Measurements from ENCODE around the gene ENGASE.

ENGASE gene

DNA sequence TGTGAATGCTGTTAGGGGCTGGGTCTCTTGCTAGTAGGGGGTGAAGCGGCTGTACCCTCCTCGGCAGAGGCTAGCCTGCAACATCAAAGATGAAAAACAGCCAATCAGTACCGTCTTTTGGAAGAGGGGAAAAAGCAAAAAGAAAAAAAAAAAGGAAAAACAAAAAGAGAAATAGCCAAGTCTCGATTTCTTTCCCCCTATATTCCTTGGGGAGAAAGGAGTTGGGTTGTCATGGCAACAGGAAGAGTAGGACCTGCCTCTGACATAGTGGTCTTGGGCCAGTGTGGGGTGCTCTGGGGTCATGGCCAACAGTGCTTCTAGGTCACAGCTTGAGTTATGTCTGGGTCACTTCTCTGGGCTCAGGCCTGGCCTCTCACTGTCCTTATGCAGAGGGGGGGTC is 17.9 kb downstream of the ENGASE start:
- no peak for DNase-seq (ENCODE audit: low spot score)

DNA sequence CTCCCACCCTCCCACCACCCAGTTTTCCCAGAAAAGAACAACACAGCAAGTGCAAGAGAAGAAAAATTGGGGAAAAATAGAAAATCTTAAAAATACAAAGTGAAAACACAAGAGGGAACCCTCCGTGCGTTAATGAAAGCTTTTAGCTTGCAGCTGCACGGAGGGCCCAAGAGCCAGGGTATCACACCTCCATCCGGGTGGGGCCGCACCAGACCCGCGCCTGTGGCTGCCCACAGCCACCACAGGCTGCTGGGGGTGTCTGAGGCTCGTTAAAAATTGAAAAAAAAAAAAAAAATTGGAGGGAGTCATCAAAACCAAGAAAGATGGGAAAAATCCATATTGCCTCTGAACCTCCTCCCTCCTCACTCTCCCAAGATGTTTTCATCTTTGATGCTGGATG is 18.6 kb downstream of the ENGASE start:
- DNase-seq (ENCODE audit: low spot score) = no peak

DNA sequence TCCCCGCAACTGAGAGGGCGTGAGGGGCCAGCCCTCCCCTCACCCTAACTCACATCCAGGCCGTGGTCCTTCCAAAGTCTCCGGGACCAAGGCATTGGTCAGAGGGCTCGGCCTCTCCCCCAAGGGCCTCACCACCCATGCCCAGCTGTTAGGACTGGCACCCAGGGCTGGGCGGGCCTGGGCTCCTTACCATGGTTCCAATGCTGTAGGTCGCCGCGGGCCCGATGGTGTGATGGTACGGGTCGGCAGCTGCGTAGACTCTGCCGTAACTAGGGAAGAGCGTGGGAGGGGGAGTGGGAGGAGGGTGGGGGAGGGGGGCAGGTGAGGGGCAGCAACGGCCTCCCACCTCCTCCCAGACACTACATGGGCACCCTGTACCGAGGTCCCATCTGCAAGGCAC is 19.6 kb downstream of the ENGASE start:
- DNase-seq (ENCODE audit: low spot score) = no peak

DNA sequence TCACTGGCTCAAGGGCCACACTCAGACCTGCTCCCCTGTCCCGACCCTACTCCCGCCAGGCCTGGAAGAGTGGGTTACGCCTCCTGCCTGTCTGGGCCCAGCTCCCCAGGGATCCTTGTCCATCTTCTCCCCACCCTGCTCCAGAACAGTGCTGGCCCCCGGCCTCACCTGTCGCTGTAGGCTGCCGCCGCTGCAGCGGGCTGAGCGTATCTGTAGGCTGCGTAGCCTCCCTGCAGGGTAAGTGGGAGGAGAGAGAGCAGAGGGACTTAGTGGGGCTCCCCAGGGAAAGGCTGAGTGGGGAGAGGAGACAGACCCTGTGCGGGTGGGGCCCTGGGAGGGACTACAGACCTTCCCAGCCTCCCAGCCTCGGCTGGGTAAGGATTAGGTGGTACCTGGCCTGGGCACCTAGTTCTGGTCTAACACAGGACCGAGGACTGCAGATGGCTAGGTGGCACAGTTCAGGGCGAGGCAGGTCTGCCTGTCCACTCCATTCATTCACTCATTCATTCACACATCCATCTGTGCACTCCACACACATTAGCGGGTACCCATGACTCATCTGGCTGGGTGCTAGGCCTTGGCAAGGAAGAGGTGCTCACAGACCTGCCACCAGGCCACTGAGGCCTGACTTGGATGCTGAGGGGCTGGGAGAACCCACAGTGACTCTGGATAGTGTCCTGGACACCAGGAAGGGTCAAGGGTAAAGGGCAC is 20.9 kb downstream of the ENGASE start:
- no peak for DNase-seq (ENCODE audit: low spot score)

DNA sequence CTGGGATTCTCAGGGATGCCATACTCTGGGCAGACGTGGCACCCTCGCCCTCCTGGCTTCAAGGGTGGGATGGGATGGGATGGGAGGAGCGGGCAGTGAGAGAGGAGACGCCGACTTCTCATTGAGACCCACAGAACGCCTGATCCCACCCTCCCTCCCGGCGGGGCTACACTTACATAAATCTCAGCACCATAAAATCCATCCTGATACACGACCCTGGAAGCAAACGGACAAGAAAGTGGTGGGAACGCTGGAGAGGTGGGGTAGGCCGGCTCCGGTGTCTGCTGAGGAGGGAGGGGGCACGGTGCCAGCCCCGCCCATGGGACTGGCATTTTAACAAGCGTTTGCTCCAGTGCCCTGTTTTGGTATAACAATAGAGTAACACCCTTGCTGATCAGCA is 21.9 kb downstream of the ENGASE start:
- DNase-seq (ENCODE audit: low spot score) = no peak

DNA sequence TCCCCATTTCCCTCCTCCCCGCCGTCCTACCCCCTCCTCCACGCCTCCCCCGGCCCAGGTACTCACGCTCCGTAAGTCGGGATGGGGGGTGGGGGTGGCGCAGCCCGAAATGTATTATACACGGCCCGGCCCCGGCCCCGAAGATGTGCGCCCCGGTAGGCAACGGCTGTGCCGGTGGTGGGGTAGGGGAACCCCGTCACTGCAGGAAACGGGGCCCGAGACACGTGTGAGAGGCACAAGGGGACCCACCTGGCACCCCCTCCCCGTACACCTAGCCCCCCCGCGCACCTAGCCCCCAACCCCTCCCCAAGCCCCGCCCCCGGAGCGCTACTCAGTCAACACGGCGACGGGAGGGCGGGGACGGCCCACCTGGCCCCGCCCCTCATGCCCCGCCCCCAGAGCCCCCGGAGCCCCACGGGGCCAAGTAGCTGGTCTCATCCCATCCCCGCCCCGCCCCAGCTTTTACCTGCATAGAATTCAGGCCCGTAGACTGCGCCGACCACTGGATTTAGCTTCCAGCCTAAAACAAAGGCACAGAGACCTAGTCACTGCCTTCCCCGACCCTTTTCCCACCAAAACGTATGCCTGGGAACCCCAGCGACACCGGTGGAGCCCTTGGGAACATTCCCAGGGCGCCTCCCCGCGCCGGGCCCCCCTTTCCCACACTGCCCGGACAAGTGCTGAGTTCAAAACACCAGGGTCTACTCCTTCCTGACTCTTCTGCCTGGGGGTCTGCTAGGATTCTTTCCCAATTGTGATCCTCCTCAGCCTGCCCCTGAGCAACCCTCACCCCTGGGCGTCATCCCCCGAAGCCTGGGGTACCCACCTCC is 22.8 kb downstream of the ENGASE start:
- DNase-seq (ENCODE audit: low spot score) = no peak

DNA sequence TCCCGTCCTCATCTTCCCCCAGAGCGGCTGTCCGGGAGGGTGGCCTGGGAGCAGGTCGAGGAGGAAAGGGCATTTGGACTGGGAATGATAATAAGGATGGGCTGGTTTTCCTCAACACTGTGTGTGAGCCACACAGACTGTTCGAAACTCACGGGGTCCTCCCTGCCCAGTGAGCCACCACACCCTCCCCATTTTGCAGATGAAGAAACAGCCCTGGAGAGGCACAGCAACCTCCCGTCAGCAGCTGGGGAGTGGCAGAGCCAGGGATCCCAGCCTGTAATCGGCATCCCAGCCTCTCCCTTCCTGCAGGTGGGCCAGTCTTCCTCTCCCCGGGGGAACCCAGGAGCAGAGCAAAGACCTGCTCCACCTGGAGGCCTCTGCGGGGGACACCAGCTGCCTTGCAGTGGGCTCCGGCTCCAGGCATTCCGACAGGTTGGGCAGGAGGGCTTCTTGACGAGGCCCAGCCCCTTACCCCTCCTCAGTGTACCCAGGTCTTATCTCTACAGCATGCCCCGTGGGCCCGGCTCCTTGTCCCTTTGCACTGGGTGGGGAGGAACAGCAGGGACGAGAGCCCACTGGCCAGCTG is 23.8 kb downstream of the ENGASE start:
- no peak for DNase-seq (ENCODE audit: low spot score)

DNA sequence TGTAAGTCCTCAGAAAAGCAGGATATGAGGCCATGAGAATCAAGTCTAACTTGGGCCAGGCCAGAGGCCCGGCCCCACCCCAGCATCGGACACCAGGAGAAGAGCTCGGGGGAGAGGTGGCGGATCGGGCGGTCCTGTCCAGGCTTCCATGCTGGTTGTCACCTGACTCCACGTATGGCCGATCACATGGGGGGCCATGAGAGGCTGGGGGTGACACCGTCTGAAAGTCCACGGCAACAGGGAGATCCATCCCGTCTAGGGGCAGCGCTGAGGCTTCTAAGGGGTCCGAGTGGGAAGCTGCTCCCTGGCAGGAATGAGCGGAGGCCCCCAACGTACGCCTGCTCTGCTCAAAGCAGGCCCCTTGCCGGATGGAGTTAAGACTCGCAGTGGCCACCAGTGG is 25.8 kb downstream of the ENGASE start:
- DNase-seq (ENCODE audit: low spot score) = no peak

DNA sequence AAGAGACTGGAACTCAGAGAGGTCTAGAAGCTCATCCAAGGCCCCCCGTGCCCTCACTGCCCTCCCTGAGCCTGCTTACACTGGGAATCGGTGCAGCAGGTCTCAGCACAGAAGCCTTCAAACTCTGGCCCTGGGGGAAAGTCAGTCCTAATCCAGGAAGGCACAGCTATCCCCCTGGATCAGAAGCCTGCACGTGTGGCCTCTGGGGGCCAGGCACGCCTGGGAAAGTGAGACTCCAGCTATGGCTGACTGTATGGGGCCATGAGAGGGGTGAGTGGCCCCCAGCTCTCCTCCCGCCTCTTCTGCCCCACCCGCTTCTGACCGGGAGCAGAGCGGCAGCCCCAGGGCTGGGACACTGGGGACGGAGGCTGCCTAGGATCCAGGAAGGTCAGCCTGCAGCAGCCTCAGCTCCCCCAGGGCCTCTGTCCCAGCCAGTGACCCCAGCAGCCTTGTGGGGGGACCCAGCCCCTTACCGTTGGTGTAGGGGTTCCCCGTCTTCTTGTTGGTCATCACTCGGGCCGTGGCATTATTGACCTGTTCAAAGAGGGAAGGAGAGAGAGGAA is 26.6 kb downstream of the ENGASE start:
- DNase-seq (ENCODE audit: low spot score) = no peak

DNA sequence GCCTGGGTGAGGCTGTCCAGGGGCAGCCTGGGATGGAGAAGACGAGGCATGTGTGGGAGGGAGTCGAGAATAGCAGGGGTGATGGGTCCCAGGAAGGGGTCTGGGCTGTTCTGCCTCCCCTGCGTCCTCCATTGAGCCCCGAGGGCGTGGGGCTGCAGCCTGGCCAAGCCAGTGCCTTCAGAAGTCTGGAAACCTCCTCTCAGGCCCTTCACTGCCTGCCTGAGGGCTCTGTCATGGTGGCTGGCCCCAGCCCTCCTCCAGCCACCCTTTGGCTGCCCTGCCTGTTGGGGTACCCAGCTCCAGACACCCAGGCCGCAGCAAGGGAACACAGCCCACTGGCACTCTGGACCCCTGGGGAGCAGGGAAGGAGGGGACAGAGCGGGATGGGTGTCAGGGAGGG is 27.6 kb downstream of the ENGASE start:
- DNase-seq (ENCODE audit: low spot score) = no peak

DNA sequence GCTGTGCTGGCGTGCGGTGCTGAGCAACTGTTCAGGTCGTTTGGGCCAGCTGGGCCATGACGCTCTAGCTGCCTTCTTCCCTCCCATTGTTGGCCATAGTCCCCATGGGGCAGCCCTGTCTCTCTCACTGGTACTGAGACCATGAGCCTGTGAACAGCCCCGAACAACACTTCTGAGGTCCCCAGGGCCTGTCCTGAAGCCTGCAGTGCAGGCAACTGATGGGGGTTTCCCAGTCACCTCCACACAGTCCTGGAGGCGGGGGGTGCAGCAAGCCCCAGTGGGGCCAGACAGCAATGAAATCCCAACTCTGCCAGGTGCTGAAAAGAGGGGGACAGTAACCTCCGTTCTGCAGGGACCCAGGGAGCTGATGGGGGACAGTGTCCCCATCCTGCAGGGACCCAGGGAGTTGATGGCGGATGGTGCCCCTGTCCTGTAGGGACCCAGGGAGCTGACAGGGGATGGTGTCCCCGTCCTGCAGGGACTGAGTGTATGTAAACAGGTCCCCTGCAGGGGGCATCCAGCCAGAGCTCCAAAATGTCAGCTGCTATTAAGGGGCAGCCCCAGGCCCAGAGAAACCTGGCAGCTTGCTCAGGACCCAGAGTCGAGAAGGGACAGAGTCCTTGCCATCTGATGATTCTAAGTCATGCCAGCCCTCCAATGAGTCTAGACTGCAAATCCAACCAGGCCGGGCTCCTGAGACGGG is 30.4 kb downstream of the ENGASE start:
- DNase-seq (ENCODE audit: low spot score) = no peak

DNA sequence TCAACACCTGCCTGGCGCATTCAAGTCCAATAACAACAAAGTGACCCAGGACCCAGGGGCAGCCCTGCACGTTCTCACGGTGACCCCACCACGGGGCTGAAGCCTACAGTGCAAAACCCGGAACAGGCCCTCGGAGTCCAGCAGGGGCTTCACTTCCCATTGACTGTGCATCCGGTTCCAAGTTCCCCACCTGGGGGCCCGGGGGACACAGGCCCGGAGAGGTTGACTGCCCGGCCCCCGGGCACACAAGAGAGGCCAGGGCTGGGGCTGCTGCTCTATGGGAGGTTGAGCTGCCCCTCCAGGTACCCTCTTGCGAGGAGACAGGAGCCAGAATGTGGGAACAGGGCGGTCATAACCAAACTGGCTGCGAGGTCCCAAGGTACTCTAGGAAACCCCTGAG is 31.3 kb downstream of the ENGASE start:
- DNase-seq (ENCODE audit: low spot score) = no peak

DNA sequence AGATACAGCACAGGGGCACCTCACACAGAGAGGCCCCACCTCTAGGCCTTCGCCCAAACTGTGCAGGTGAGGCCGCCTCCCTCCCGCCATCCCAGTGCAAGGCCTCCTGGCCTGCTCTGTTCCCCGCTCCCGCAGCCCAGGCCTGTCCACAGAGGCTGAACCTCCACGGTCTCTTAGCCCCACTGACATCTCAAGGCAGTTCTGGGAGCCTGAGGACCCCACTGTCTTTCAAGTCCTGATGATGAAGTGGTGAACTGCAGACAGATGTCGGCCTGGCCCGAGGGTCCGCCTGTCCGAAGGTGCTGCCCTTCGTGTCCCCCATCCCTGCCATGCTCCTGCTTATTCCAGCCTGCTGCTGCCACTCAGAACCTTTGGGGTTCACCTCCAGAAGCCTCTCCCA is 32.3 kb downstream of the ENGASE start:
- DNase-seq (ENCODE audit: low spot score) = no peak

DNA sequence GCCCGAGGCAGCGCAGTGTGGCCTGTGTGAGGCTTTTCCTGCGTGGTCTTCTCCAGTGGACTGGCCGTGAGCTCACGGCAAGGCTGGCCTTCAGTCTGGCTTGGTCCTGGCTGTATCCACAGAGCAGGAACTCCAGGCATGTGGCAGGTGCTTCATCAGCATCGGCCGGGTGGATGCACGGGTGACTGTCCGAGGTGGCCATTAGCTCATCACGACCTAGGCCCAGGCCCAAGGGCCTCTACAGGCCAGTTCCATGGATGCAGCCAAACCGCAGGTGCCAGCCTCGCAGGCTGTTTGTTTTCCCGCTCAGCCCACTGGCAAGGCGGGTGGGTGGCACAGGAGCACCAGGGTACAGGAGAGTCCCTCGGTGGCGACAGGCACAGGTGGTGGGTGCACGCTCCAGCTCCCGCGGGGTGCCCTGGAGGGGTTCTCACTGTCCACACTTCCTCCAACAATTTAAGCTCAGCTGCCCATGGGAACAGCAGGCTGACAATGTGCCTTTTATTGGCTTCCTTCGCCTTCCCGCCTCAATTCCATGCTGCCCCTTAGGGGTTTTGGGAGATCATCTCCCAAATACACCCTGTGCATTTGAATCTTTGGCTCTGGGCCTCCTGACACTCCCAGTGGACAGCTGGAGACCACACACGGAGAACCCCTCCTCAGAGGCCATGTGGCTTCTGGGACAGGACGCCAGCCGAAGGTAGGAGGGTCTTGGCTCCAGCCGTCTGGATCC is 33.0 kb downstream of the ENGASE start:
- DNase-seq (ENCODE audit: low spot score) = no peak

DNA sequence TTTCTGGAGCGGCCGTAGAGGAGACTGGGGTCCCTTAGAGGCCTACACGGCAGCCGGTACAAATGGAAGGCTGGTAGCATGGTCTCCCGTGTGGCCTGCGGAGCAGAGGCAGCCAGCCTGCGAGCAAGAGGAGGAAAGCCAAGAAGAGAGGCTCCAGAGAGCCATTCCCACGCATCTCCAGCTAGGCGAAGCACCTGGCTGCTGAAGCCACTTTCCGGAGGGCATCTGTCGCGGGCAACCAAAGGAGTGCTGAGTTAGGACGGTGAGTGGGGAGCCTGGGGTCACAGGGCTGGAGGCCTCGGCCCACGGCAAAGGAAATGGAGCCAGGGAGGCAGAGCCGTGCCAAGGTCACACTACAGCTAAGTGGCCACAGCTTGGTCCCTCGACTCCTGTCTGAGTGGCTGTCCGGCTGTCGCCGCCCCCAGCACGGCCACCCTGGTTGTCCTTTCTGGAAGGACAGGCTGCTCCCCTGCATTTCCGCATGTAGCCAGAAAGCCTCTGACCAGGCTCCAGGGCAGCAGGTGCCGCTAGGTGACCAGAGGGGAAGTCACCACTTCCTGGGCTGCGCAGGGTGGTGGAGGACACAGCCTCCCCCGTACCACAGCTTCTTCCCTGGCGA is 33.7 kb downstream of the ENGASE start:
- no peak for DNase-seq (ENCODE audit: low spot score)

DNA sequence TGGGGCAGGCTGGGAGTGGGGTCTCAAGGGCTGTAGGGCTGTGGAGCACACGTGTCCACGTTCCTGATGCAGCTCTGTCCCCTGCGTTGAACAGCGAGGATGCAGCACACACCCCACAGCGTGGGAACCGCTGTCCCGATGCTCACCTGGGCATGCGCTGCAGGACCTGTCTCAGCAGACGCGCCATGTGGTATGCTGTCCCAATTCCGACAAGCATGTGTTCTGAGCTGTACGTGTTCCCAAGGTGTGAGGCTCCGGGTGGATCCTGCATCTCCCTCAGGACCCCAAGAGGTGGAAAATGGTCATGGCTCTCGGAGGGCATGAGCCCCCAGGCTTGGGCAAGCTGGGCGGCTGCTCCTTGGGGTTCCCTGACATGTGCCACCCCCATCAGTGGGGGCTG is 34.2 kb downstream of the ENGASE start:
- DNase-seq (ENCODE audit: low spot score) = no peak

DNA sequence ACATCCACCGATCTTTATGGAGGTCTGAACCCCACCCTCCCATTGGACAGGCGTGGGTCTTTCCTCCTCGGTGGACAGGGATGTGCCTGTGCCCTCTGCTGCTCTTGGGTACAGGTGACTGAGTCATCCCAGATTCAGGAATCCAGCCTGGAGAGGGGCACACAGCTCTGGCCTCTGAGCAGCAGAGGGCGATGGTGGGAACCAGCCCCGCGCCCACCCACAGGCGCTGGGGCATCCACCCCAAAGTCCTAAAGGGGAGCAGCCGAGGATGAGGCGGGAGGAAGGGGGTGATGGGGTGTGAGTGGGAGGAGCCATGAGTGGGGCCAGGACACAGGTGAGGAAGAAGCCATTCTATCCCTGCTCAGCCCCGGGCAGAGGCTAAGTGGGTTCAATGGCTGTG is 35.0 kb downstream of the ENGASE start:
- no peak for DNase-seq (ENCODE audit: low spot score)

DNA sequence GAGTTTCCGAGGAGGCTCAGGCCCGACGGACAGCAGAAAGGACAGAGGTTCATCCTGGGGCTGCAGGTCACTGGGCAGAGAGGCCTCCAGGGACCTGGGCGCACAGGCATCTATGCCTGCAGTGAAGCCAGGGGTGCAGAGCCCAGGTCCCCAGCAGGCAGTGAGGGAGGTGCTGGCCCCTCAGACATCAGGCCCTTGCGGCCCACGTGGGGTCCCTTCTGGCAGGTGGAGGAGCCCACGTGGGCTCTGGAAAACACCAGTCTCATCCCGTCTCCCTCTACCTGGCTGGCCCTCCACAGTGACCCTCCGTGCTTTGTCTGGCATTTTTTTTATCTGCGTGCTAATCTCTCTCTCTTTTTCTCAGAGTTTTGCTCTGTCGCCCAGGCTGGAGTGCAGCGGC is 36.5 kb downstream of the ENGASE start:
- no peak for DNase-seq (ENCODE audit: low spot score)

DNA sequence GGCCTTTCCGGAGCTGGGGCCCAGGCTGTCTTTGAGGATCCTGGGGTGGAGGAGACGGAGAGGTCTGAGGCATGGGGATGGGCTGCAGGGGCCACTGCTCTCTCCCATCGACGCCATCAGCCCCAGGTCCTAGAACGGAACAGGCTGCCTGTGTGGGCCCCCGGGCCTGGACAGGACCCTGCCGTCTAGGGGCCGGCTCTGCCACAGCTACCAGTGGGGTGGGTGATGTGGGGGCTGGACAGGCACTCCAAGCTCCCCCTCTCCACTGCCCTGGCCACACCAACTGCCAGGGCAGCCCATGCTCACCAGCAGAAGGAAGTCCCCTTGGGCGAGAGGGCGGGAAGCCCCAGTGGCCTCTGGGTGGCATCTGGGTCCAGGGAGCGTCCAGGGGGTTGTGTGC is 37.8 kb downstream of the ENGASE start:
- DNase-seq (ENCODE audit: low spot score) = no peak

DNA sequence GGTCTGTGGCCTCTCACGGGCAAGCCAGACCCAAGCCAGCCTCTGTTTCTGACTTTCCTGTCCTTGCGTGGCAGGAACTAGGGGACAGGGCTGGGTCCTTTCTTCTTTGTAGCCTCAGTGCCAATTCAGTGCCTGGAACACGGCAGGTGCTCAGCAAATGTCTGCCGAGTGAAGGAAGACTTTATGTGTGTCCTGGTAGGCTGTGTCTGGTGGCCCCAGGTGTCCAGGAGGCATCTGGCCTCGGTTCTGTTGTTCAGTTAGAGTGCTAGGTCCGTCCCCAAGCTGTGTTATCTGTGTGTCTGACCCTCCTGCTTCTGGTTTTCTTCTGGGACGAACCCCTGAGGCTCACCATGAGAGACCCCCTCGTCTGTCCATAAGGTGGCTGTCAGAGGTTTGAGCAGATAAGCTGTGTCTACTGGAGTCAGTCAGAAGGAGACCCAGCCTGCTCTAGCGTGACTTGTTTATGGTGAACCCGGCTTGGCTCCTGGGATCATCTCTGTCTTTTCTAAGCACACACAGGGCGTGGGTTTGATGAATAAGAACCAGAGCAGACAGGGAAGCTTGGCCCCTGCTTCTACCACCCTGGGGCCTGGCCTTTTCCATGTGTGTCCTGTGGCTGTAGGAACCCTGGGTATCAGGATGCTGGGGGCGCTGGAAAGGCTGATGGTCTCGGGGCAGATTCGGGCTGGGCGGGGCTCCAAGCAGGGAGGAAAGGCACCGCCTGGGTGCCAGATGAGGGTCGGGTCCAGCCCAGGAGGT is 39.3 kb downstream of the ENGASE start:
- DNase-seq (ENCODE audit: low spot score) = no peak
